Neural progenitor cell (in vitro differentiated cells): ENCODE measurements around the gene RAB11FIP5.

Experiments
- EZH2 ChIP-seq: fragments of 200-600 bp; sonication (generic); IDR thresholded peaks from 2 replicates; pipeline ENCODE4 v1.6.1; 2017; ENCODE audit warnings: antibody characterized with exemption, mild to moderate bottlenecking, moderate library complexity
- EZH2phosphoT487 ChIP-seq: fragments of 200-600 bp; sonication (generic); IDR thresholded peaks from 2 replicates; pipeline ENCODE4 v1.6.1; 2017; ENCODE audit warnings: antibody characterized with exemption
- TF ChIP-seq, protein P1 (sequence below): fragments of 200-600 bp; sonication (generic); IDR thresholded peaks from 2 replicates; pipeline ENCODE4 v1.5.1; 2017; ENCODE audit warnings: antibody characterized with exemption, mild to moderate bottlenecking

DNA sequence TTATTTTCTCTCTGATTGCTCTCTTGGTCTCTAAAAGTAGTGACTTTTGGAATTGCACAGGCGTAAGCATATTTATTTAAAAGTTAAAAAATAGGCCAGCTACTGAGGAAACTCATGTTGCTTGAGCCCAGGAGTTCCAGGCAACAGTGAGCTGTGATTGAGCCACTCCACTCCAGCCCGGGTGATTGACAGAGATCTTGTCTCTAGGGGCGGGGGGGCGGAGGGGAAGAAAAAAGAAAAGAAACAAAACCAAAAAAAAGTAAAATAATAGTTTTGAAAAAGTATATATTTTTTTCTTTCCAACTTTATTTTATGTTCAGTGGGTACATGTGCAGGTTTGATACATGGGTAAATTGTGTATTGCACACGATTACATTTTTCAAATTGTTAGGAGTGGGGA lies 18.0 kb upstream of the RAB11FIP5 start:
- TF ChIP-seq, protein P1, sequence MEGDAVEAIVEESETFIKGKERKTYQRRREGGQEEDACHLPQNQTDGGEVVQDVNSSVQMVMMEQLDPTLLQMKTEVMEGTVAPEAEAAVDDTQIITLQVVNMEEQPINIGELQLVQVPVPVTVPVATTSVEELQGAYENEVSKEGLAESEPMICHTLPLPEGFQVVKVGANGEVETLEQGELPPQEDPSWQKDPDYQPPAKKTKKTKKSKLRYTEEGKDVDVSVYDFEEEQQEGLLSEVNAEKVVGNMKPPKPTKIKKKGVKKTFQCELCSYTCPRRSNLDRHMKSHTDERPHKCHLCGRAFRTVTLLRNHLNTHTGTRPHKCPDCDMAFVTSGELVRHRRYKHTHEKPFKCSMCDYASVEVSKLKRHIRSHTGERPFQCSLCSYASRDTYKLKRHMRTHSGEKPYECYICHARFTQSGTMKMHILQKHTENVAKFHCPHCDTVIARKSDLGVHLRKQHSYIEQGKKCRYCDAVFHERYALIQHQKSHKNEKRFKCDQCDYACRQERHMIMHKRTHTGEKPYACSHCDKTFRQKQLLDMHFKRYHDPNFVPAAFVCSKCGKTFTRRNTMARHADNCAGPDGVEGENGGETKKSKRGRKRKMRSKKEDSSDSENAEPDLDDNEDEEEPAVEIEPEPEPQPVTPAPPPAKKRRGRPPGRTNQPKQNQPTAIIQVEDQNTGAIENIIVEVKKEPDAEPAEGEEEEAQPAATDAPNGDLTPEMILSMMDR = no peak
- TF ChIP-seq EZH2 = no peak
- no peak for TF ChIP-seq EZH2phosphoT487
